ENCODE results near the gene CAPN8.

Gene CAPN8

GRCh38 chr1:223620297-223620897, 45.1 kb downstream of the CAPN8 start:
- DNase-seq, result peak in 2 of 56 donors; percentile 3 to 6

- DNase-seq, result no peak
Observed at GRCh38 chr1:223618680-223619079, 46.8 kb downstream of the CAPN8 start.

- no peak for DNase-seq
Observed at GRCh38 chr1:223617323-223618070, 48.0 kb downstream of the CAPN8 start.

- no peak for DNase-seq
Observed at GRCh38 chr1:223616586-223616985, 48.9 kb downstream of the CAPN8 start.

- DNase-seq, result peak in 1 of 56 donors; percentile 7
Observed at GRCh38 chr1:223611936-223612335, 53.6 kb downstream of the CAPN8 start.

GRCh38 chr1:223609977-223610376, 55.5 kb downstream of the CAPN8 start:
- no peak for DNase-seq

GRCh38 chr1:223609066-223609465, 56.4 kb downstream of the CAPN8 start:
- DNase-seq, result no peak

GRCh38 chr1:223558512-223558911, 107.0 kb downstream of the CAPN8 start:
- no peak for DNase-seq

- no peak for DNase-seq
Observed at GRCh38 chr1:223557130-223557475, 108.4 kb downstream of the CAPN8 start.

GRCh38 chr1:223556414-223557129, 108.9 kb downstream of the CAPN8 start:
- no peak for DNase-seq

GRCh38 chr1:223553957-223554356, 111.5 kb downstream of the CAPN8 start:
- no peak for DNase-seq

- DNase-seq, result no peak
Observed at GRCh38 chr1:223551610-223552009, 113.9 kb downstream of the CAPN8 start.

GRCh38 chr1:223549740-223550139, 115.8 kb downstream of the CAPN8 start:
- DNase-seq, result no peak

GRCh38 chr1:223547316-223548114, 118.0 kb downstream of the CAPN8 start:
- no peak for DNase-seq

- DNase-seq, result no peak
Observed at GRCh38 chr1:223545343-223545742, 120.2 kb downstream of the CAPN8 start.

- DNase-seq, result no peak
Observed at GRCh38 chr1:223543560-223543959, 121.9 kb downstream of the CAPN8 start.

- no peak for DNase-seq
Observed at GRCh38 chr1:223542831-223543230, 122.7 kb downstream of the CAPN8 start.

GRCh38 chr1:223540485-223541106, 124.9 kb downstream of the CAPN8 start:
- no peak for DNase-seq

GRCh38 chr1:223539750-223540149, 125.8 kb downstream of the CAPN8 start:
- DNase-seq, result no peak

GRCh38 chr1:223538981-223539380, 126.5 kb downstream of the CAPN8 start:
- peak in 10 of 56 donors; percentile 2 to 41 (median 10) for DNase-seq

- no peak for DNase-seq
Observed at GRCh38 chr1:223535319-223535718, 130.2 kb downstream of the CAPN8 start.

Data from nucleus accumbens (tissue), 56 donors.